Measurements from ENCODE around the gene ANKRD33B. TPM values are rescaled to one million over a fixed set of nuclear protein-coding genes. Genes with fewer than 3 reads are reported as not detected.

Gene ANKRD33B
- total RNA-seq, 1 experiment from 2014 or later, result 14.9 TPM

DNA sequence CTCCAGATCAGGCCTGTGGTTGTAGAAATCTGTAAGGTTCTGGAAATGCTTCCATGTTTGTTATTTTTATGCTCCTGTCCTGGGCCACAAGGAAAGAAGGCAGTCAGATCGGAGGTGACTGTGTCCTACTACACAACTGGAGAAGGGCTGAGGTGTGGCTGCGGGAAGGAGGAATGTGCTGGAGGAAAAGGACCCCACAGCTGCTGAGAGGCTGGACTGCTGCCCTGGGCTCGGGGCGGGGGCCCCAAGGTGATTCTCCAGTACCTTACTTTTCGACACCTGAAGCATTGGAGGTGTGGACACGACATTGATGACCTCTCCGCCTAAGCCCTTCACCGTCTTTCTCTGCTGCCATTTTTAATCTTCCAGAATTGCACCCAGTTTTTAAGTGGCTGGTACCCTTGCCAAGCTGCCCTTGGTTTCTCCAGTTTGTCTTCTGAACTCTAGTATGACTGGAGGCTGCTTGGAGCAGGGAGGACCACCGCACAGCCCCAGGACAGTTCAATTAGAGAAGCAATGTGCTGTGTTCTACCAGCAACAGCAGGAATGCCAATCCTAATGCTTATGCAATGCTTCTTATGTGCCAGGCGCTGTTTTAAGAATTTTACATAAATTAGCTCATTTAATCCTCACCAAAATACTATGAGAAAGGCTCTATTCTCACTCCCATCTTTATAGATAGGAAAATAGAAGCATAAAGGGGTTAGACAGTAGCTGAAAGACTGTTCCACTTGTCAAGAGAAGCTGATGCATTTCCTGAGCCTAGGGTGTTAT lies 13.5 kb upstream of the ANKRD33B start:
- H3K27me3 ChIP-seq (ENCODE audit: low read length), result no peaks in the 10 kb centered on the region
- no peak overlapping the region for H2AFZ ChIP-seq (ENCODE audit: low read length)
- ATAC-seq, result no peak
- ChIA-PET POLR2A (ENCODE audit: unreplicated experiment) (no interaction called here), CTCF (interaction anchor here (0.7 kb wide), 1 partner anchor 77 kb away, joined by 4 read pairs; no protein-coding TSS in a partner anchor)
- BruUV-seq (replicated peaks), result no TSS peak
- H3K9me2 ChIP-seq (replicated peaks; ENCODE audit: low read length), result no peaks in the 10 kb centered on the region
- H4K20me1 ChIP-seq (ENCODE audit: low read length), result no peaks in the 10 kb centered on the region
- H3K4me2 ChIP-seq (ENCODE audit: low read length), result peak overlapping the region; percentile 58; the same call in 1 of the 2 replicates
- H3F3A ChIP-seq (ENCODE audit: low read length, unreplicated experiment), result no peaks in the 10 kb centered on the region
- peak overlapping the region; percentile 92 for H3K27ac ChIP-seq (ENCODE audit: low read length)
- H3K36me3 ChIP-seq (ENCODE audit: low read depth, low read length), result no peaks in the 10 kb centered on the region
- TF ChIP-seq CTCF (conservative IDR thresholded peaks at IDR 0.05; ENCODE audit: low read depth, low read length) (no peak), EZH2phosphoT487 (IDR thresholded peaks at IDR 0.05; ENCODE audit: borderline replicate concordance, low read length) (no peak), EZH2 (IDR thresholded peaks at IDR 0.05; ENCODE audit: low read length, unreplicated experiment) (no peak)
- H3K79me2 ChIP-seq (ENCODE audit: low read length), result no peaks in the 10 kb centered on the region
- intact Hi-C loops (cut with micrococcal nuclease), result loop anchor here (2.0 kb wide), 1 partner anchor 50 kb away; no protein-coding TSS in a partner anchor
- no peak overlapping the region for H3K4me3 ChIP-seq (ENCODE audit: low read length)
- peak overlapping the region; percentile 38 for H3K9ac ChIP-seq (ENCODE audit: low read length)
- no peak for DNase-seq
- no peaks in the 10 kb centered on the region for H3K9me3 ChIP-seq (ENCODE audit: low read length)
- H3K4me1 ChIP-seq (ENCODE audit: insufficient read depth, low read length), result peaks cover 51% of the 10 kb centered on the region

DNA sequence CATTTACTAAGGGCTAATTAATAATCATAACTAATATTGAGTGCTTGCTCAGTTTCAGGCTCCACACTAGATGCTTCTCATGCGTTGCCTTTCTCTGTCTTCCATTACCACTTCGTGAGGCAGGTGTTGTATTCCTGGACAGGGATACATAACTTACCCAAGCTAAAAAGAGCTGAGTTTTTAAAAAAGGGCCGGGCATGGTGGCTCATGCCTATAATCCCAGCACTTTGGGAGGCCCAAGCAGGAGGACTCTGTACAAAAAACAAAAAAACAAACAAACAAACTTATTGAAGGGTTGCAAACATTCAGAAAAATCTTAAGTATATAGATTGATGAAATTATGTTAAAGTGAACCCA lies 12.1 kb upstream of the ANKRD33B start:
- DNase-seq (no peak), ATAC-seq (no peak)
- Histone ChIP-seq H3K36me3 (ENCODE audit: low read depth, low read length) (no peaks in the 10 kb centered on the region), H3K9me3 (ENCODE audit: low read length) (no peaks in the 10 kb centered on the region), H3K4me2 (ENCODE audit: low read length) (peak overlapping the region; percentile 58), H3K27me3 (ENCODE audit: low read length) (no peaks in the 10 kb centered on the region), H3F3A (ENCODE audit: low read length, unreplicated experiment) (peaks cover 4% of the 10 kb centered on the region), H3K9me2 (replicated peaks; ENCODE audit: low read length) (no peaks in the 10 kb centered on the region), H3K27ac (ENCODE audit: low read length) (peak overlapping the region; percentile 92), H3K4me3 (ENCODE audit: low read length) (no peak overlapping the region), H3K4me1 (ENCODE audit: insufficient read depth, low read length) (peaks cover 64% of the 10 kb centered on the region), H2AFZ (ENCODE audit: low read length) (no peak overlapping the region), H3K79me2 (ENCODE audit: low read length) (no peaks in the 10 kb centered on the region), H4K20me1 (ENCODE audit: low read length) (no peaks in the 10 kb centered on the region), H3K9ac (ENCODE audit: low read length) (peak overlapping the region; percentile 74)
- intact Hi-C loops (cut with micrococcal nuclease), result loop anchor here (2.0 kb wide), 1 partner anchor 49 kb away; no protein-coding TSS in a partner anchor
- POLR2A ChIA-PET (ENCODE audit: unreplicated experiment), result interaction anchor here (0.6 kb wide), 1 partner anchor 10 kb away, joined by 3 read pairs; no protein-coding TSS in a partner anchor
- CTCF ChIA-PET, result no interaction called here
- TSS peak; percentile 96 for BruUV-seq (replicated peaks)
- TF ChIP-seq EZH2phosphoT487 (IDR thresholded peaks at IDR 0.05; ENCODE audit: borderline replicate concordance, low read length) (no peak), EZH2 (IDR thresholded peaks at IDR 0.05; ENCODE audit: low read length, unreplicated experiment) (no peak), CTCF (conservative IDR thresholded peaks at IDR 0.05; ENCODE audit: low read depth, low read length) (no peak)

All from PC-3 (cell line).